Vagina (tissue), 2 donors: ENCODE data around the gene FAM185A. TPM values are rescaled to one million over a fixed set of nuclear protein-coding genes. Genes with fewer than 3 reads are reported as not detected.

Experiments
- DNase-seq, 2 donors: peaks; one replicate each; pipeline ENCODE4 v3.0.0-alpha.2; 2017; ENCODE audit errors: extremely low spot score in 2 of 2
- H3K27ac ChIP-seq: fragments of 200-600 bp; sonication (generic); one replicate; pipeline ENCODE4 v1.5.1; 2019
- H3K27me3 ChIP-seq: fragments of 200-600 bp; sonication (generic); one replicate; pipeline ENCODE4 v1.5.1; 2019
- H3K36me3 ChIP-seq, 2 donors: fragments of 200-600 bp; sonication (generic); one replicate each; pipeline ENCODE4 v1.5.1; 2017 to 2019
- H3K4me1 ChIP-seq: fragments of 200-600 bp; sonication (generic); one replicate; pipeline ENCODE4 v1.5.1; 2019
- H3K4me3 ChIP-seq, 2 donors: fragments of 200-600 bp; sonication (generic); 1 replicate in 1 of 2; 2 replicates in 1 of 2; pipeline ENCODE4 v1.5.1; 2016 to 2019
- H3K9me3 ChIP-seq: fragments of 200-600 bp; sonication (generic); one replicate; pipeline ENCODE4 v1.5.1; 2019
- POLR2A ChIP-seq, 2 donors: fragments of 450-650 bp; IDR thresholded peaks; one replicate each; pipeline ENCODE4 v1.6.1; 2017; ENCODE audit warnings: antibody characterized with exemption in 2 of 2, mild to moderate bottlenecking in 2 of 2, moderate library complexity in 2 of 2
- POLR2AphosphoS5 ChIP-seq, 2 donors: sonication (generic); formaldehyde crosslinking; IDR thresholded peaks; one replicate each; pipeline ENCODE4 v1.9.0; 2017; ENCODE audit warnings: antibody characterized with exemption in 2 of 2, mild to moderate bottlenecking in 2 of 2, low read depth in 1 of 2; ENCODE audit not compliant: insufficient read depth in 1 of 2
- intact Hi-C: fragments of 100-400 bp; cut with DNase I; formaldehyde crosslinking; loops from one replicate; pipeline ENCODE4 v1.15.1; 2023
- total RNA-seq: library from RNA; depleted of rRNA; stranded (reverse); fragments of >200 nt; gene quantifications from one replicate; pipeline ENCODE4 v1.2.3, GENCODE V29; 2016
- TF ChIP-seq, protein P1 (sequence below), 3 experiments: fragments of 450-650 bp in 2 of 3; fragments of 200-600 bp in 1 of 3; sonication (generic) in 1 of 3; IDR thresholded peaks; one replicate each; pipeline ENCODE4 v1.5.1; 2017 to 2019; ENCODE audit warnings: antibody characterized with exemption in 3 of 3, mild to moderate bottlenecking in 2 of 3, moderate library complexity in 2 of 3

Gene FAM185A
- total RNA-seq, 1 donor from 2014 or later = 15.5 TPM

DNA sequence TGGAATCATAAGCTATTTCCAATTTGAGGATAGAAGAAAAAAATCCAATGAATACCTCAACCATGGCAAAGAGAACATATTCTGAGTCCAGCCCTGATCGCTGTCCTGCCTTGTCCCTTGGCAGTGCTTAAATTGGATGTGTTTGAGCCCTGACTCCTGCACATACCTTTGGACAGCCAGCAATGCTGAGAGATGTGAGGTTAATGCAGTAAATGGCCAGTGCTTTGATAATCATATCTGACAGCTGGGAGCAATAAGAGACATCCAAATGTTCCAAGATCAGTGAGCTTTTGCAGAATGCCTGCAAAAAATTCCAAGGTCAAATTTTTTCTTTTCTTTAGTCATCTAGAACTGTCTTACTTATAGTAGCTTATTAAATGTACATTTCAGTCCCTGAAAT lies 83.9 kb downstream of the FAM185A start:
- no peaks in the 10 kb centered on the region for H3K36me3 ChIP-seq
- no peak for TF ChIP-seq POLR2A (IDR thresholded peaks at IDR 0.05)
- TF ChIP-seq, protein P1, sequence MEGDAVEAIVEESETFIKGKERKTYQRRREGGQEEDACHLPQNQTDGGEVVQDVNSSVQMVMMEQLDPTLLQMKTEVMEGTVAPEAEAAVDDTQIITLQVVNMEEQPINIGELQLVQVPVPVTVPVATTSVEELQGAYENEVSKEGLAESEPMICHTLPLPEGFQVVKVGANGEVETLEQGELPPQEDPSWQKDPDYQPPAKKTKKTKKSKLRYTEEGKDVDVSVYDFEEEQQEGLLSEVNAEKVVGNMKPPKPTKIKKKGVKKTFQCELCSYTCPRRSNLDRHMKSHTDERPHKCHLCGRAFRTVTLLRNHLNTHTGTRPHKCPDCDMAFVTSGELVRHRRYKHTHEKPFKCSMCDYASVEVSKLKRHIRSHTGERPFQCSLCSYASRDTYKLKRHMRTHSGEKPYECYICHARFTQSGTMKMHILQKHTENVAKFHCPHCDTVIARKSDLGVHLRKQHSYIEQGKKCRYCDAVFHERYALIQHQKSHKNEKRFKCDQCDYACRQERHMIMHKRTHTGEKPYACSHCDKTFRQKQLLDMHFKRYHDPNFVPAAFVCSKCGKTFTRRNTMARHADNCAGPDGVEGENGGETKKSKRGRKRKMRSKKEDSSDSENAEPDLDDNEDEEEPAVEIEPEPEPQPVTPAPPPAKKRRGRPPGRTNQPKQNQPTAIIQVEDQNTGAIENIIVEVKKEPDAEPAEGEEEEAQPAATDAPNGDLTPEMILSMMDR (IDR thresholded peaks at IDR 0.05) = no peak
- no peak for TF ChIP-seq POLR2AphosphoS5 (IDR thresholded peaks at IDR 0.05; ENCODE audit: insufficient read depth in 1 of 2, low read depth in 1 of 2)
- no peak for DNase-seq
- H3K27me3 ChIP-seq = no peaks in the 10 kb centered on the region
- H3K4me3 ChIP-seq = no peak overlapping the region
- intact Hi-C loops = no loop called here
- no peaks in the 10 kb centered on the region for H3K9me3 ChIP-seq
- no peak overlapping the region for H3K27ac ChIP-seq
- H3K4me1 ChIP-seq = peaks cover 27% of the 10 kb centered on the region

DNA sequence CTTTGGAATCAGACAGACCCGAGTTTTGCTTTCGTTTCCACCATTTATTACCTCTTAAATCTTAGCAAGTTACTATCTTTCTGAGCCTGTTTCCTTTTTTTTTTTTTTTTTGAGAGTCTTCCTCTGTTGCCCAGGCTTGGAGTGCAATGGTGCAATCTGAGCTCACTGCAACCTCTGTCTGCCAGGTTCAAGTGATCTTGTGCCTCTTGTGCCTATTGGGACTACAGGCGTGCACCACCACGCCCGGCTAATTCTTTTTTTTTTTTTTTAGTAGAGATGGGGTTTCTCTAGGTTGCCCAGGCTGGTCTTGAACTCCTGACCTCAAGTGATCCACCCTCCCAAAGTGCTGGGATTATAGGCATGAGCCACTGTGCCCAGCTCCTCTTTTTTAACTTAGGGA lies 84.5 kb downstream of the FAM185A start:
- Histone ChIP-seq H3K4me3 (no peak overlapping the region), H3K4me1 (peaks cover 27% of the 10 kb centered on the region), H3K27ac (no peak overlapping the region), H3K36me3 (no peaks in the 10 kb centered on the region), H3K9me3 (no peaks in the 10 kb centered on the region), H3K27me3 (no peaks in the 10 kb centered on the region)
- intact Hi-C loops = no loop called here
- TF ChIP-seq, protein P1 (IDR thresholded peaks at IDR 0.05) = no peak
- TF ChIP-seq POLR2AphosphoS5 (IDR thresholded peaks at IDR 0.05; ENCODE audit: insufficient read depth in 1 of 2, low read depth in 1 of 2) = no peak
- no peak for TF ChIP-seq POLR2A (IDR thresholded peaks at IDR 0.05)
- DNase-seq = no peak

DNA sequence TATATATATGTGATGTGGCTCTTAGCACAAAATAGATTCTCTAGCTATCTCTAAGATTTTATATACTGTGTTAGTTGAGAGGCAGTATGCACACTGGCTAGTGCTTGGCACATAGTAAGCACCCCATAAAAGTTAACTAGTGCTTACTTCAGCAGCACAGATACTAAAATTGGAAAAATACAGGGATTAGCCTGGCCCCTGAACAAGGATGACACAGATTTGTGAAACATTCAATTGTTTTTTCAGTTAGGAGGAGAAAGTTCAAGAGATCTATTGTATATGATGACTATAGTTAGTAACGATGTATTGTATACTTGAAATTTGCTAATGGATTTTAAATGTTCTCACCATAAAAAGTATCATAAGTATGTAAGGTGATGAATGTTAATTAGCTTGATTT lies 85.7 kb downstream of the FAM185A start:
- H3K27me3 ChIP-seq = no peaks in the 10 kb centered on the region
- H3K4me3 ChIP-seq = no peak overlapping the region
- no peaks in the 10 kb centered on the region for H3K36me3 ChIP-seq
- TF ChIP-seq, protein P1 (IDR thresholded peaks at IDR 0.05) = no peak
- TF ChIP-seq POLR2AphosphoS5 (IDR thresholded peaks at IDR 0.05; ENCODE audit: insufficient read depth in 1 of 2, low read depth in 1 of 2) = no peak
- TF ChIP-seq POLR2A (IDR thresholded peaks at IDR 0.05) = no peak
- no peak for DNase-seq
- intact Hi-C loops = no loop called here
- H3K9me3 ChIP-seq = no peaks in the 10 kb centered on the region
- peaks cover 25% of the 10 kb centered on the region for H3K4me1 ChIP-seq
- H3K27ac ChIP-seq = no peak overlapping the region

DNA sequence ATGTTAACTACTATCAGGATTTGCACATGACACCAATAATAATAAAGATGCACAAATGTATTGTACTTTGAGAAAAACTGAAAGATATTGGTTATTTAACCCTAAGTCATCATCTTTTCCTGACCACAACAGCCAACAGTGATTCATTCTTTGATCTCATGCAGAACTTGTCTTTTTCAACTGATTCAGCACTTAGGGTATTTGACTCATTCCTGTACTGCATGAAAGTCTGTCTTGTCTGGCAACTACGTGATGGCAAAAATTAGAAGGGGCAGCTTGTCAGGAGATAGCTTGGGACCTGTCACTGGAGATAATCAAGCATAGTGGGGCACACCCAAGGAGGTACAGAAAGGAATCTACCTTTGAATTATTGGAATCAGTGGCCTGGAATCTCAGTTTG lies 86.2 kb downstream of the FAM185A start:
- Histone ChIP-seq H3K27me3 (no peaks in the 10 kb centered on the region), H3K4me1 (peaks cover 20% of the 10 kb centered on the region), H3K36me3 (no peaks in the 10 kb centered on the region), H3K27ac (no peak overlapping the region), H3K9me3 (no peaks in the 10 kb centered on the region), H3K4me3 (no peak overlapping the region)
- TF ChIP-seq, protein P1 (IDR thresholded peaks at IDR 0.05) = no peak
- TF ChIP-seq POLR2AphosphoS5 (IDR thresholded peaks at IDR 0.05; ENCODE audit: insufficient read depth in 1 of 2, low read depth in 1 of 2) = no peak
- no peak for TF ChIP-seq POLR2A (IDR thresholded peaks at IDR 0.05)
- DNase-seq = no peak
- intact Hi-C loops = no loop called here

DNA sequence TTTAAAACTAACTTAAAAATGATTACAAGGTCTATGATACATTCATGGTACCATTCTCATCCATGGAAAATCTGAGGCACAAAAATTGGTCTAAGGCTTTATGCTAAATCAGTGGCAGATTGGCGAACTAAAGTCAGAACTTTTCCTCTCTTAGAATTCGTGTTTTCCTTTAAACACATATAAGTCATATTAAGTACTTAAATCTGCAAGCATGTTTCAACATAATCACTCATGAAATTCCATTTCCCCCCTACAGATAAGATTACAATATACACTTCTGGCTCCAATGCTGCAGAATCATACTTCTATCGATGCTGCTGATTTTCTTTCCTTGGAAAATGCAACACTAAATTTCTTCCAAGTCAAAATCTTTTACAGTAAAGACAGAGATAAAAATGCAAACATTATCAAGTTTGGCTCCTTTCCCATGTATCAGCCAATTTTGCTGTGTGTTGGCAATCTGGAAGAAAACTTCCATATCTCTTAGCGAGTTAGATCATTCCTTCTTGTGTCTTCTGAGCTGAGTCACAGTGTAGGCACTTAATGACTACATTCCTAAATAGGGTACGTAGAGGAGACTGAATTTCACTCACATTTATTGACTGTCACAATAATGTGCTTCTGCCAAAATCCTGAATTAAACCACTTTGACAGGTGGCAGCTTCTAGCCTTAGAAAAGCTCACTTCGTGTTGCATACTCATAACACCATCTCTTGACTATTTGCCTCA lies 87.6 kb downstream of the FAM185A start:
- Histone ChIP-seq H3K9me3 (no peaks in the 10 kb centered on the region), H3K36me3 (no peaks in the 10 kb centered on the region), H3K27ac (no peak overlapping the region), H3K4me1 (peaks cover 19% of the 10 kb centered on the region), H3K4me3 (no peak overlapping the region), H3K27me3 (no peaks in the 10 kb centered on the region)
- DNase-seq = no peak
- TF ChIP-seq POLR2AphosphoS5 (IDR thresholded peaks at IDR 0.05; ENCODE audit: insufficient read depth in 1 of 2, low read depth in 1 of 2) = peak in 1 of 2 donors; percentile 10
- no peak for TF ChIP-seq POLR2A (IDR thresholded peaks at IDR 0.05)
- intact Hi-C loops = no loop called here
